Thoracic aorta (tissue), 2 donors: ENCODE data around the gene SLAIN1. TPM values are rescaled to one million over a fixed set of nuclear protein-coding genes. Genes with fewer than 3 reads are reported as not detected.
A peak's percentile ranks its signal among the peaks of the same experiment; 100 is the strongest.

ENCODE experiments used
- ATAC-seq: fragments of 150-250 bp; one replicate; pipeline ENCODE4 v1.8.0; 2017; ENCODE audit warnings: low read depth; ENCODE audit not compliant: insufficient number of reproducible peaks, low FRiP score
- DNase-seq: peaks from one replicate; pipeline ENCODE4 v3.0.0-alpha.2; 2020; ENCODE audit warnings: low spot score
- H3K27ac ChIP-seq, 2 donors: fragments of 200-600 bp; sonication (generic); 1 replicate in 1 of 2; 2 replicates in 1 of 2; pipeline ENCODE4 v1.5.1; 2016; ENCODE audit warnings: mild to moderate bottlenecking in 2 of 2, moderate library complexity in 2 of 2
- H3K27me3 ChIP-seq: fragments of 200-600 bp; sonication (generic); replicated peaks from 2 replicates; pipeline ENCODE4 v1.6.0; 2016; ENCODE audit warnings: mild to moderate bottlenecking; ENCODE audit not compliant: insufficient read depth
- H3K36me3 ChIP-seq: fragments of 200-600 bp; sonication (generic); one replicate; pipeline ENCODE4 v1.5.1; 2016
- H3K4me1 ChIP-seq, 2 donors: fragments of 200-600 bp; sonication (generic); 1 replicate in 1 of 2; 2 replicates in 1 of 2; pipeline versions ENCODE4 v1.5.1 to v1.6.0; 2016; ENCODE audit warnings: low read depth in 2 of 2, mild to moderate bottlenecking in 1 of 2; ENCODE audit not compliant: control insufficient read depth in 1 of 2
- H3K4me3 ChIP-seq: fragments of 200-600 bp; sonication (generic); 2 replicates; pipeline ENCODE4 v1.5.1; 2016; ENCODE audit warnings: mild to moderate bottlenecking
- H3K9me3 ChIP-seq: fragments of 200-600 bp; sonication (generic); 2 replicates; pipeline ENCODE4 v1.5.1; 2016
- CTCF ChIP-seq: fragments of 200-600 bp; sonication (generic); IDR thresholded peaks from one replicate; pipeline ENCODE4 v1.5.1; 2019; ENCODE audit warnings: antibody characterized with exemption
- total RNA-seq, 2 donors: library from RNA; depleted of rRNA; stranded (reverse); fragments of >200 nt; gene quantifications; one replicate each; pipeline versions ENCODE4 v1.1.0 to v1.2.3, GENCODE V29; 2016

The SLAIN1 gene
- total RNA-seq, 2 donors from 2014 or later = 10.5 to 12.9 TPM

GRCh38 chr13:77760893-77761292 is 63.4 kb downstream of the SLAIN1 start:
- H3K27ac ChIP-seq = no peak overlapping the region
- no peak for TF ChIP-seq CTCF
- H3K4me3 ChIP-seq = no peak overlapping the region
- H3K9me3 ChIP-seq = no peaks in the 10 kb centered on the region
- DNase-seq = no peak
- H3K4me1 ChIP-seq = no peaks in the 10 kb centered on the region
- H3K27me3 ChIP-seq = no peaks in the 10 kb centered on the region
- ATAC-seq = no peak
- H3K36me3 ChIP-seq = peaks cover 12% of the 10 kb centered on the region

- no peak for DNase-seq
- Histone ChIP-seq H3K36me3 (peaks cover 5% of the 10 kb centered on the region), H3K4me1 (no peaks in the 10 kb centered on the region), H3K4me3 (no peak overlapping the region), H3K9me3 (no peaks in the 10 kb centered on the region), H3K27ac (no peak overlapping the region), H3K27me3 (no peaks in the 10 kb centered on the region)
- no peak for TF ChIP-seq CTCF
- no peak for ATAC-seq
Measured at GRCh38 chr13:77767413-77767812, 69.9 kb downstream of the SLAIN1 start.

- ATAC-seq = no peak
Measured at GRCh38 chr13:77774181-77774580, 76.7 kb downstream of the SLAIN1 start.

GRCh38 chr13:77776704-77777103 is 79.2 kb downstream of the SLAIN1 start:
- Histone ChIP-seq H3K9me3 (no peaks in the 10 kb centered on the region), H3K4me1 (no peaks in the 10 kb centered on the region), H3K27me3 (no peaks in the 10 kb centered on the region), H3K36me3 (no peaks in the 10 kb centered on the region), H3K27ac (no peak overlapping the region), H3K4me3 (no peak overlapping the region)
- no peak for TF ChIP-seq CTCF
- DNase-seq (no peak), ATAC-seq (no peak)

More at GRCh38 chr13:77774181-77774580, 76.7 kb downstream of the SLAIN1 start:
- no peak for TF ChIP-seq CTCF
- no peaks in the 10 kb centered on the region for H3K9me3 ChIP-seq
- H3K4me1 ChIP-seq = no peaks in the 10 kb centered on the region
- no peaks in the 10 kb centered on the region for H3K36me3 ChIP-seq
- no peak overlapping the region for H3K27ac ChIP-seq
- no peak for DNase-seq
- no peak overlapping the region for H3K4me3 ChIP-seq
- H3K27me3 ChIP-seq = no peaks in the 10 kb centered on the region

- no peaks in the 10 kb centered on the region for H3K27me3 ChIP-seq
- no peak for DNase-seq
- no peak for ATAC-seq
- H3K36me3 ChIP-seq = no peaks in the 10 kb centered on the region
- H3K4me3 ChIP-seq = no peak overlapping the region
- no peaks in the 10 kb centered on the region for H3K4me1 ChIP-seq
- peak; percentile 46 for TF ChIP-seq CTCF
- H3K27ac ChIP-seq = no peak overlapping the region
- no peaks in the 10 kb centered on the region for H3K9me3 ChIP-seq
Measured at GRCh38 chr13:77779552-77780272, 82.2 kb downstream of the SLAIN1 start.
